Heart left ventricle (tissue), 13 donors: Measurements from ENCODE around the gene RNASET2.

Experiments used
- CTCF ChIP-seq, 12 donors: fragments of 200-600 bp; sonication (generic) in 4 of 12; IDR thresholded peaks; one replicate each; pipeline versions ENCODE4 v1.5.0 to v1.8.0; 2018 to 2022; ENCODE audit warnings: antibody characterized with exemption in 12 of 12, mild to moderate bottlenecking in 5 of 12
- POLR2A ChIP-seq, 2 donors: fragments of 450-650 bp; IDR thresholded peaks; one replicate each; pipeline ENCODE4 v1.6.1; 2017; ENCODE audit warnings: antibody characterized with exemption in 2 of 2, mild to moderate bottlenecking in 2 of 2, moderate library complexity in 2 of 2
- donor health status: ischemic (EF 13 %, LVEDD 7.1; RV severe dilation, severe dysfunction).
- donor health status: DM: no; HTN: yes; CAD: no.
- donor health status: DM: no; HTN: no; CAD: no.
- donor health status: ischemic (EF 25% LVEDD 6.9; RV normal size, moderate dysfunction).
- donor health status: ischemic (EF 25% LVEDD 5.7; RV mildly dilated, moderate dysfunction).
- donor health status: ischemic (EF 35%, LVEDD 5.7; RV mildly dilated, moderate dysfunction).
- donor health status: nonischemic (EF 11% LVEDD 7.7; RV severe dilation, severe dysfunction).
- donor health status: DM: yes; HTN: yes; CAD: no.
- donor health status: PGD.
- donor health status: ischemic (EF 29% LVEDD 5.4; RV normal size, mild dysfunction).
- donor health status: nonischemic (EF 23%, LVEDD 6.1; RV moderate dilation, normal function).

GRCh38 chr6:166950443-166950821, 5.9 kb downstream of the RNASET2 start:
- no peak for TF ChIP-seq CTCF (IDR thresholded peaks at IDR 0.05)
- no peak for TF ChIP-seq POLR2A (IDR thresholded peaks at IDR 0.05)
